KOPT-K1 (cell line): ENCODE measurements around the gene LMAN1.

ENCODE experiments used
- H3K27ac ChIP-seq: fragments of 200-600 bp; sonication (generic); 2 replicates; pipeline ENCODE4 v1.5.1; 2016; ENCODE audit warnings: antibody characterized with exemption, mild to moderate bottlenecking, low read depth, low read length; ENCODE audit not compliant: poor library complexity, severe bottlenecking
- H3K36me3 ChIP-seq: fragments of 200-600 bp; sonication (generic); 2 replicates; pipeline ENCODE4 v1.5.1; 2017; ENCODE audit warnings: antibody characterized with exemption, mild to moderate bottlenecking, low read length, moderate library complexity; ENCODE audit not compliant: insufficient read depth
- H3K9me3 ChIP-seq: fragments of 200-600 bp; sonication (generic); 2 replicates; pipeline ENCODE4 v1.5.1; 2017; ENCODE audit warnings: antibody characterized with exemption, low read length, mild to moderate bottlenecking; ENCODE audit not compliant: insufficient read depth, poor library complexity, severe bottlenecking

The LMAN1 gene

DNA sequence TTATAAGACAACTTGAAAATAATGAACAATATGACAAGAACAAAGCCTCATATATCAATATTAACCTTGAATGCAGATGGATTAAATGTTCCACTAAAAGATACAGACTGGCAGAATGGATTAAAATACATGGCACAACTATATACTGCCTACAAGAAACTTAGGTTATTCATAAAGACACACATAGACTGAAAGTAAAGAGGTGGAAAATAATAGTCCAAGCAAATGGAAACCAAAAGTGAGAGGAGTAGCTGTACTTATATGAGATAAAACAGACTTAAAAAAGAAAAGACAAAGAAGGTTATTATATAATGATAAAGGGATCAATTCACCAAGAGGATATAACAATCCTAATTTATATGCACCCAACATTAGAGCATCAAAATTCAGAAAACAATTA lies 18.2 kb downstream of the LMAN1 start:
- H3K27ac ChIP-seq: no peak overlapping the region
- H3K36me3 ChIP-seq: peaks cover 99% of the 10 kb centered on the region
- H3K9me3 ChIP-seq: peaks cover 26% of the 10 kb centered on the region

GRCh38 chr18:59340312-59340711 lies 18.8 kb downstream of the LMAN1 start:
- Histone ChIP-seq H3K36me3 (peaks cover 99% of the 10 kb centered on the region), H3K9me3 (peaks cover 26% of the 10 kb centered on the region), H3K27ac (no peak overlapping the region)

- Histone ChIP-seq H3K36me3 (peaks cover 100% of the 10 kb centered on the region), H3K27ac (no peak overlapping the region), H3K9me3 (no peaks in the 10 kb centered on the region)
Observed at GRCh38 chr18:59332986-59333385, 26.1 kb downstream of the LMAN1 start.

GRCh38 chr18:59328683-59329082 lies 30.4 kb downstream of the LMAN1 start:
- Histone ChIP-seq H3K36me3 (peaks cover 81% of the 10 kb centered on the region), H3K9me3 (no peaks in the 10 kb centered on the region), H3K27ac (no peak overlapping the region)

- H3K36me3 ChIP-seq: peaks cover 53% of the 10 kb centered on the region
Observed at GRCh38 chr18:59325965-59326364, 33.1 kb downstream of the LMAN1 start.

GRCh38 chr18:59324623-59324971 lies 34.5 kb downstream of the LMAN1 start:
- Histone ChIP-seq H3K36me3 (peaks cover 40% of the 10 kb centered on the region), H3K27ac (no peak overlapping the region), H3K9me3 (no peaks in the 10 kb centered on the region)

More at GRCh38 chr18:59325965-59326364, 33.1 kb downstream of the LMAN1 start:
- Histone ChIP-seq H3K9me3 (no peaks in the 10 kb centered on the region), H3K27ac (no peak overlapping the region)

- Histone ChIP-seq H3K27ac (no peak overlapping the region), H3K9me3 (no peaks in the 10 kb centered on the region)
Observed at GRCh38 chr18:59323931-59324622, 35.0 kb downstream of the LMAN1 start.

GRCh38 chr18:59318460-59319050 lies 40.5 kb downstream of the LMAN1 start, which contains the start of gene CPLX4:
TSS of gene CPLX4 (minus strand) at chr18:59318649. CDS start at chr18:59318462, 187 bp downstream.
- Histone ChIP-seq H3K27ac (no peak within 1 kb of the TSS), H3K9me3 (no peaks in the 10 kb centered on the region), H3K36me3 (no peaks in the 10 kb centered on the region)

More at GRCh38 chr18:59323931-59324622, 35.0 kb downstream of the LMAN1 start:
- peaks cover 34% of the 10 kb centered on the region for H3K36me3 ChIP-seq

- no peak overlapping the region for H3K27ac ChIP-seq
- no peaks in the 10 kb centered on the region for H3K9me3 ChIP-seq
- no peaks in the 10 kb centered on the region for H3K36me3 ChIP-seq
Observed at GRCh38 chr18:59311631-59312030, 47.4 kb downstream of the LMAN1 start.

- Histone ChIP-seq H3K27ac (no peak overlapping the region), H3K9me3 (no peaks in the 10 kb centered on the region), H3K36me3 (no peaks in the 10 kb centered on the region)
Observed at GRCh38 chr18:59308938-59309260, 50.2 kb downstream of the LMAN1 start.

GRCh38 chr18:59308248-59308937 lies 50.7 kb downstream of the LMAN1 start:
- Histone ChIP-seq H3K36me3 (no peaks in the 10 kb centered on the region), H3K9me3 (no peaks in the 10 kb centered on the region), H3K27ac (no peak overlapping the region)

DNA sequence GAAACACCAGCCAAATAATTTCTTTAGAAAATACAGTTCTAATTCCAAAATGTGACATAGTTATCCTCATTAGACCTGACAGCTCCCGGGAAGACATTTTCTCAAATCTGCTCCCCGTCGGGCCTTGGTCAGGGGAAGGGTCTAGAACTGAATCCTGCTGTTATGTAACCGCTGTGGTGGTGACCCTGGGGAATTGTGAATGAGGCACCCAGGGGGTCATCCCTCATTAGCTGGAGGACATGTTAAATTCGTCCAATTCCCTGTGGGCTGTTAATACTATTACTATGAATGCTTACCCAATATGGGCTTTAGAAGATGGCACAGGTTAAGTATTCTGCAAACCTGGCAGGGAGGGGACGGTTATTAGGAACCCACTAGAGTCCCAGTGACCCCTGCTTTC lies 52.4 kb downstream of the LMAN1 start:
- Histone ChIP-seq H3K36me3 (no peaks in the 10 kb centered on the region), H3K9me3 (no peaks in the 10 kb centered on the region), H3K27ac (no peak overlapping the region)

DNA sequence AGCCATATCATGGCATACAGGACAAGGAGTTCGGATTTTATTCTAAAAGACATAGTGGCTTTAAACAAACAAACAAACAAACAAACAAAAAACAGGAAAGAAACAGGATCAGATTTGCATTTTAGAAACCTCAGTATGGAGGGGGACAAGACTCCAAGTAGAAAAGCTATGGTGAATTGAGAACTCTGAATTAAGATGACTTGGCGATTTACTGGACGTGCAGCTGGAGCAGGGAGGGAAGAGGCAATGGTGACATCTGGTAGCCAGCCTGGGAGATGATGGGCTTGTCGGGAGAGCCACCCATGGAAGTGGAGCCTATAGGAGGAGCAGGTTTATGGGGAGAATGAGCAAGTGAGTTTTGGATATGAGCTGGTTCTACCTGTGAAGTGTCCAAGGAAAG lies 53.8 kb downstream of the LMAN1 start:
- Histone ChIP-seq H3K9me3 (no peaks in the 10 kb centered on the region), H3K27ac (no peak overlapping the region), H3K36me3 (no peaks in the 10 kb centered on the region)

DNA sequence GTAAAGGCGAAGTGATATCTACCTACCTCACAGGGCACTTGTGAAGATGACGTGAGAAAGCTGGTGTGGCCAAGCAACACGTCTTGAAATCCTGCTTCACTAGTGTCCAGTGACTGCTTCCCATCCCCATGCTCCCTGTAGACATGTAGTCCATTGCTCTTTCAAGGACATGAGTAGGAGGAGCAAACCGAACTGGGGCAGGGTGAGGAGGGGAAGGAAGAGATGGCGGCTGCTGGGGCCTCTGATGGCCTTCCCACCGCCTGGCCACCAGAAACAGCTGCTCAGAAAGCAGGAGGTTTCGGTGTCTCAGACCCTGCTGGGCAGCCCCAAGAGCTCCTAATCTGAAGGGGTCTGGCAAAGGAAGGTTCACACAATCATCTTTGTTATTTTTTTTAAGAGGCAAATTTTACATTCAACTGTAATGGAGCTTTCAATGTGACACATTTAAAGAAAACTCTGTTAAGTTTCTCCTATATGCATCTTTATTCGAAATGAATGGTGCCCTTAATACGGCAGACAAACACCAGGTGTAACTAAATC lies 55.3 kb downstream of the LMAN1 start:
- Histone ChIP-seq H3K27ac (no peak overlapping the region), H3K9me3 (no peaks in the 10 kb centered on the region), H3K36me3 (no peaks in the 10 kb centered on the region)

DNA sequence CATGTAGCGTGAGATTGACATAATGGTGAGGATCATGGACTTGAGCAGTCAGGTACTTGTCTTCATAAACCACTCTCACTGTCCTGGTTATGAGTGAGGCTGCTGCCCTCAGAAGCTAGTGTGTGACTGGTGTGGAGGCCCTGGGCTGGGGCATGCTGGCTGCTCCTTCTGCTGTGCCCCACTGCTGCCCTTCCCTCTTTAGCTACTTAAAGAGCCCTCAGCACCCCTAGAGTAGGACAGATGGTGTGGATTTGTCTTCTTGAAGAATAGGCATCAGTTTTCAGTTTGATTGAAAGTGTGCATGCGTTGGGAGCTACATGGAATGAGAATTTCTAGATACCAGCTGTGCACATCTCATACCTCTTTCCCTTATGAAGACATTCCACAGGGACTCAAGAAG lies 56.1 kb downstream of the LMAN1 start:
- Histone ChIP-seq H3K9me3 (no peaks in the 10 kb centered on the region), H3K27ac (no peak overlapping the region), H3K36me3 (no peaks in the 10 kb centered on the region)
